Liver (tissue), 9 donors: ENCODE results near the gene TPX2. TPM values are rescaled to one million over a fixed set of nuclear protein-coding genes. Genes with fewer than 3 reads are reported as not detected.

Experiments
- DNase-seq: peaks from one replicate; pipeline ENCODE4 v3.0.0-alpha.2; 2017; ENCODE audit warnings: low spot score
- H3K27ac ChIP-seq, 2 donors: one replicate each; pipeline ENCODE4 v1.7.0; 2013; ENCODE audit warnings: inconsistent platforms in 2 of 2, low read length in 2 of 2, control low read depth in 1 of 2, low read depth in 1 of 2, mild to moderate bottlenecking in 1 of 2
- H3K27me3 ChIP-seq, 4 donors: one replicate each; pipeline versions ENCODE4 v1.6.1 to v1.7.0; 2013; ENCODE audit warnings: low read length in 3 of 4, inconsistent platforms in 1 of 4, mild to moderate bottlenecking in 1 of 4, moderate library complexity in 1 of 4; ENCODE audit not compliant: control insufficient read depth in 4 of 4, insufficient read depth in 4 of 4
- H3K36me3 ChIP-seq, 4 donors: one replicate each; pipeline versions ENCODE4 v1.6.1 to v1.7.0; 2013; ENCODE audit warnings: low read length in 3 of 4, mild to moderate bottlenecking in 3 of 4, low read depth in 1 of 4, moderate library complexity in 1 of 4; ENCODE audit not compliant: control insufficient read depth in 4 of 4, insufficient read depth in 3 of 4
- H3K4me1 ChIP-seq, 4 donors: one replicate each; pipeline versions ENCODE4 v1.6.1 to v1.7.0; 2013; ENCODE audit warnings: low read length in 3 of 4, mild to moderate bottlenecking in 3 of 4, moderate library complexity in 1 of 4; ENCODE audit not compliant: control insufficient read depth in 4 of 4, insufficient read depth in 4 of 4
- H3K4me3 ChIP-seq, 3 donors: one replicate each; pipeline versions ENCODE4 v1.6.1 to v1.7.0; 2013; ENCODE audit warnings: low read length in 3 of 3, control low read depth in 1 of 3, low read depth in 1 of 3, mild to moderate bottlenecking in 1 of 3
- H3K9ac ChIP-seq, 2 donors: one replicate each; pipeline ENCODE4 v1.7.0; 2013; ENCODE audit warnings: low read length in 2 of 2, mild to moderate bottlenecking in 2 of 2, moderate library complexity in 2 of 2, control low read depth in 1 of 2, low read depth in 1 of 2
- H3K9me3 ChIP-seq, 4 donors: one replicate each; pipeline versions ENCODE4 v1.6.1 to v1.7.0; 2013; ENCODE audit warnings: low read length in 3 of 4; ENCODE audit not compliant: control insufficient read depth in 4 of 4
- EGR1 ChIP-seq, 2 donors: IDR thresholded peaks; 2 replicates each; pipeline ENCODE4 v1.6.1; 2016 to 2018; ENCODE audit warnings: antibody characterized with exemption in 2 of 2, low read depth in 2 of 2
- FOXA1 ChIP-seq: IDR thresholded peaks from 2 replicates; pipeline ENCODE4 v1.6.1; 2016; ENCODE audit warnings: antibody characterized with exemption
- FOXA2 ChIP-seq: IDR thresholded peaks from 2 replicates; pipeline ENCODE4 v1.6.1; 2016; ENCODE audit warnings: antibody characterized with exemption
- GABPA ChIP-seq, 2 donors: IDR thresholded peaks in 1 of 2; conservative IDR thresholded peaks in 1 of 2; 2 replicates each; pipeline ENCODE4 v1.6.1; 2016; ENCODE audit warnings: antibody characterized with exemption in 2 of 2, mild to moderate bottlenecking in 1 of 2, moderate library complexity in 1 of 2
- HNF4A ChIP-seq, 2 donors: conservative IDR thresholded peaks; 2 replicates each; pipeline ENCODE4 v1.6.1; 2016; ENCODE audit warnings: antibody characterized with exemption in 2 of 2, mild to moderate bottlenecking in 2 of 2
- HNF4G ChIP-seq: IDR thresholded peaks from 2 replicates; pipeline ENCODE4 v1.6.1; 2016; ENCODE audit warnings: antibody characterized with exemption
- JUND ChIP-seq, 2 donors: IDR thresholded peaks; 2 replicates each; pipeline ENCODE4 v1.6.1; 2016; ENCODE audit warnings: antibody characterized with exemption in 2 of 2
- NR2F2 ChIP-seq: IDR thresholded peaks from 2 replicates; pipeline ENCODE4 v1.6.1; 2016; ENCODE audit warnings: antibody characterized with exemption
- RAD21 ChIP-seq, 2 donors: IDR thresholded peaks; 2 replicates each; pipeline ENCODE4 v1.6.1; 2016; ENCODE audit warnings: antibody characterized with exemption in 2 of 2, mild to moderate bottlenecking in 2 of 2
- RXRA ChIP-seq, 2 donors: IDR thresholded peaks; 2 replicates each; pipeline ENCODE4 v1.6.1; 2017 to 2018; ENCODE audit warnings: antibody characterized with exemption in 2 of 2, mild to moderate bottlenecking in 1 of 2
- SP1 ChIP-seq: IDR thresholded peaks from 2 replicates; pipeline ENCODE4 v1.6.1; 2018; ENCODE audit warnings: antibody characterized with exemption, mild to moderate bottlenecking
- YY1 ChIP-seq: IDR thresholded peaks from 2 replicates; pipeline ENCODE4 v1.6.1; 2016; ENCODE audit warnings: antibody characterized with exemption, mild to moderate bottlenecking
- WGBS: extraction: QIAGEN DNeasy Blood & Tissue Kit; methylation state at CpG from one replicate; pipeline ENCODE4 v1.1.7; 2013; 5-methylcytosine and 5-hydroxymethylcytosine counted together
- polyA plus RNA-seq, 2 donors: library from polyadenylated mRNA; stranded (reverse) in 1 of 2; unstranded in 1 of 2; fragments of 200-250 nt in 1 of 2; fragments of >200 nt in 1 of 2; fragmentation: Nextera tagmentation in 1 of 2; extraction: Ambion mirVana in 1 of 2; gene quantifications; one replicate each; pipeline versions ENCODE4 v1.2.1 to v1.2.3, GENCODE V29; 2013 to 2015
- total RNA-seq, 2 donors: library from RNA; depleted of rRNA; stranded (reverse); fragments of >200 nt; gene quantifications; one replicate each; pipeline ENCODE4 v1.2.3, GENCODE V29; 2014
- TF ChIP-seq, protein P1 (sequence below): IDR thresholded peaks from 2 replicates; pipeline ENCODE4 v1.6.1; 2016; ENCODE audit warnings: antibody characterized with exemption
- TF ChIP-seq, protein P2 (sequence below): fragments of 150-350 bp; IDR thresholded peaks from 2 replicates; pipeline ENCODE4 v1.5.1; 2017; ENCODE audit warnings: improper control_type of control experiment, low read depth, low read length; ENCODE audit not compliant: missing input control
- TF ChIP-seq, protein P3 (sequence below): IDR thresholded peaks from 2 replicates; pipeline ENCODE4 v1.6.1; 2016; ENCODE audit warnings: antibody characterized with exemption
- TF ChIP-seq, protein P4 (sequence below): IDR thresholded peaks from 2 replicates; pipeline ENCODE4 v1.6.1; 2016; ENCODE audit warnings: antibody characterized with exemption
- donor health status: healthy.
- donor health status: healthy.
- donor health status: healthy.
- donor health status: healthy.
- donor health status: healthy.

TPX2 gene
- total and polyA plus RNA-seq, 4 donors = 1.1 to 40.8 (median 2.4) TPM

DNA sequence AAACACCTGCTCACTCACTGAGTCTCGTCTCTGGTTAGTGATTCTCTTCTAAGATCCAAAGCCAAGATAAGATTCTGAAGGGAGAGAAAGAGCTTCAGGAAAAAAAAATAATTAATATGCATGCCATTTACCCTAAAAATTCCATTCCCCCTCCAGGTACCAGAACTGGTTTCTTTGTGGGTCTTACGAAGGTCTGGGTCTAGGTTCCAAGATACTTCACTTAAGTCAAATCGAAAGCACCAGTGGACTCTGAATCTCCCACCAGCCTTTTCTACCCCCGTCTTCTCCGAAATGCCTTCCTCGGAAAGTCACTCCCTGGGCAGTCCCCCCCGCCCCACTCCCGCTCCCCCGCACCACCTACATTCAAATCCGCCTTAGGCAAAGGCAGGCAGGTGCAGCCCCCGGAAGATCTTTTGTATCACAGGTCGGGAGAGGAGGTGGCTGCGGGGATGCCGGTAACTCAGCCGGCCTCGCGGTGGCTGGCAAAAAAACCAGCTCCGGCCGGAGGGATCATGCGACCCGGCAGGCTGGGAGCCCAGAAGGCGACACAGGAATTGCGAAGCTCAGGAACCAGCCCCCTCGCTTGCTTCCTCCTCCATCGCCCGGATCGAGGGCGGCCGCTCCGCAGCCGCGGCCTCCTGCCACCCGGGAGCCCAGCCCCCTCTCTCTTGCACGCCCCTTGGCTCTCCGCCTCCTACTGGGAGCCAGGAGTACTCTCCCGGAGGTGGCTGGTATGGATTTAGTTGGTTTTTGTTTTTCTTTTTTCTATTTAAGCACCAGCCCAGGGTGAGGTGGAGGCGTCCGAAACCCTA, 16.6 kb upstream of the TPX2 start, which contains the start of gene BCL2L1 (continued):
- TF ChIP-seq HNF4G (no peak), YY1 (no peak), RAD21 (IDR thresholded peaks at IDR 0.05) (peak; percentile 71 to 82)
- TF ChIP-seq, protein P1, sequence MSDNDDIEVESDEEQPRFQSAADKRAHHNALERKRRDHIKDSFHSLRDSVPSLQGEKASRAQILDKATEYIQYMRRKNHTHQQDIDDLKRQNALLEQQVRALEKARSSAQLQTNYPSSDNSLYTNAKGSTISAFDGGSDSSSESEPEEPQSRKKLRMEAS = peak; percentile 22

DNA sequence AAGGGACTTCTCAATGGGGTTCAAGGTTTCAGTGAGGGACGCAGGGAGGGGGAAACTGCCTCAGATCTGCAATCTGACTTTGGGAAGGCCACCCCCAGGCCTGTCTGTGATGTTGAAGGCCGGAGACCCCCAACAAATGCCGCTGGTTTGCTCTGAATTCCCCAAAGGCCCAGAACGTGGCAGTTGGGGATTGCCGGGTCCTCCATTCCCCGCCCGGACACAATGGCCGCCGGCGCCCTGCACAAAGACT, 16.1 kb upstream of the TPX2 start:
- WGBS = under 1% methylated on average over 10 of the region's 10 CpGs
- peak overlapping the region; percentile 92 to 93 for H3K9ac ChIP-seq
- H3K27ac ChIP-seq = peak overlapping the region; percentile 93 to 97
- H3K36me3 ChIP-seq = peaks cover 0 to 2% (median under 1%) of the 10 kb centered on the region in 4 donors
- peaks cover 3 to 40% (median 21%) of the 10 kb centered on the region in 4 donors for H3K4me1 ChIP-seq
- TF ChIP-seq RAD21 (IDR thresholded peaks at IDR 0.05) = no peak
- peak; percentile 95 for TF ChIP-seq YY1
- H3K4me3 ChIP-seq = peak overlapping the region; percentile 93 to 96 (median 93)
- H3K9me3 ChIP-seq = no peaks in the 10 kb centered on the region
- no peak for DNase-seq
- H3K27me3 ChIP-seq = no peaks in the 10 kb centered on the region

DNA sequence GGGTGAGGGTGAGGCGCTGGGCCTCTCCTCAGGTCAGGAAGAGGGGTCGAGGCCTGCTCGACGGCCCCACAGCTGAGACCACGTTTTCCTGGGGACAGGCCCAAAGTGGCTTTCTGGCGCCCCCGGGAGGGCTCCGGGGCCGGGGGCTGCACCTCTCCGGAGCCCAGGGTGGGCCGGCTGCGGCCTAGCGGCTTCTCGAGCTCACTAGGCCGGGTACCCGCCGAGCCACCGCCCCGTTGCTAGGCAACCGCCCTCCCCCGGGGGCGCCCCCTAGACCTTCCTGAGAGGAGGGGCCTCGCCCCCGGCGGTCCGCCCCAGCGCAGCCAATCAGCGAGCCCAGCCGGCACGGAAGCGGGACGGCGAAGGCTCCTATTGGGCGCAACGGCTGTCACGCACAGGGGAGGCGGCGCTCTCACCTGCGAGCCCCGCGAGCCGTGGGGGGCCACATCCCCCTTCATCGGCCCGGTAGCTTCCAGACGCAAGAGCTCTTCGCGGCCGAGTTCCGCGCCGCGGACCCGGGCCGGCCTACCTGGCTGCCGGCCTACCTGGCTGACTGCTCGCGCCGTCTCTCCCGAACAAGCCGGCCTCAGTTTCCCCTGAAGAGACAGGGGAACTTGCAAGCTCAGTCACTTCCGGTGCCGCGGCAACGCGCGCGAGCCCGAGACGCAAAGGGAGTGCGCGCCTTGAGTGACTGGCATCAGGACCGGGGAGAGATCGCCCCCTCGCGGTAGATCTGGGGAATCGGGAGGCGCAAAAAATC, 15.6 kb upstream of the TPX2 start:
- peak overlapping the region; percentile 93 to 96 (median 93) for H3K4me3 ChIP-seq
- peaks cover 0 to 37% (median 19%) of the 10 kb centered on the region in 4 donors for H3K4me1 ChIP-seq
- H3K27ac ChIP-seq = peak overlapping the region; percentile 93 to 97
- H3K27me3 ChIP-seq = no peaks in the 10 kb centered on the region
- H3K36me3 ChIP-seq = peaks cover 0 to 2% (median 0%) of the 10 kb centered on the region in 4 donors
- no peaks in the 10 kb centered on the region for H3K9me3 ChIP-seq
- peak; percentile 94 for TF ChIP-seq SP1
- TF ChIP-seq GABPA (IDR thresholded peaks at IDR 0.05 in 1 of 2, conservative IDR thresholded peaks at IDR 0.05 in 1 of 2) = peak; percentile 72 to 91
- TF ChIP-seq, protein P2, sequence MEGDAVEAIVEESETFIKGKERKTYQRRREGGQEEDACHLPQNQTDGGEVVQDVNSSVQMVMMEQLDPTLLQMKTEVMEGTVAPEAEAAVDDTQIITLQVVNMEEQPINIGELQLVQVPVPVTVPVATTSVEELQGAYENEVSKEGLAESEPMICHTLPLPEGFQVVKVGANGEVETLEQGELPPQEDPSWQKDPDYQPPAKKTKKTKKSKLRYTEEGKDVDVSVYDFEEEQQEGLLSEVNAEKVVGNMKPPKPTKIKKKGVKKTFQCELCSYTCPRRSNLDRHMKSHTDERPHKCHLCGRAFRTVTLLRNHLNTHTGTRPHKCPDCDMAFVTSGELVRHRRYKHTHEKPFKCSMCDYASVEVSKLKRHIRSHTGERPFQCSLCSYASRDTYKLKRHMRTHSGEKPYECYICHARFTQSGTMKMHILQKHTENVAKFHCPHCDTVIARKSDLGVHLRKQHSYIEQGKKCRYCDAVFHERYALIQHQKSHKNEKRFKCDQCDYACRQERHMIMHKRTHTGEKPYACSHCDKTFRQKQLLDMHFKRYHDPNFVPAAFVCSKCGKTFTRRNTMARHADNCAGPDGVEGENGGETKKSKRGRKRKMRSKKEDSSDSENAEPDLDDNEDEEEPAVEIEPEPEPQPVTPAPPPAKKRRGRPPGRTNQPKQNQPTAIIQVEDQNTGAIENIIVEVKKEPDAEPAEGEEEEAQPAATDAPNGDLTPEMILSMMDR = peak; percentile 99
- TF ChIP-seq RXRA (IDR thresholded peaks at IDR 0.05) = peak in 1 of 2 donors; percentile 39
- peak; percentile 100 for TF ChIP-seq RAD21 (IDR thresholded peaks at IDR 0.05)
- TF ChIP-seq JUND (IDR thresholded peaks at IDR 0.05) = no peak
- TF ChIP-seq, protein P3, sequence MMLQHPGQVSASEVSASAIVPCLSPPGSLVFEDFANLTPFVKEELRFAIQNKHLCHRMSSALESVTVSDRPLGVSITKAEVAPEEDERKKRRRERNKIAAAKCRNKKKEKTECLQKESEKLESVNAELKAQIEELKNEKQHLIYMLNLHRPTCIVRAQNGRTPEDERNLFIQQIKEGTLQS = no peak
- DNase-seq = peak; percentile 98
- peak overlapping the region; percentile 92 to 93 for H3K9ac ChIP-seq
- under 1% methylated on average over 77 of the region's 77 CpGs for WGBS

DNA sequence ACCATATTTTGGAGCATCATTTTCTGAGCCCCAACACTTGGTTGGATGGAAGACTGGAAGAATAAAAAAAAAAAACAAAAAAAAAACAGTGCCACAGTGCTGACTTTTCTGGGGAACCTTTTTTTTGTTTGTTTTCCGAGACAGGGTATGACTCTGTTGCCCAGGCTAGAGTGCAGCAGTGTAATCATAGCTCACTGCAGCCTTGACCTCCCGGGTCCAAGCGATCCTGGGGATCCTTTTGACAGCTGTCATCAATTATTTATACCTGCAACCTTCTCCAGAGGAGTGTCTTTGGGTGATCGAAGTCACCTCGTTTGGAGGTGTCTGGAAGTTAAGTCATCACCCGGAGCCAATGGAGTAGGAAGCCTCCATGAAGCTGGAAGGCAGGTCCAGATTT, 7.8 kb upstream of the TPX2 start:
- H3K27ac ChIP-seq = no peak overlapping the region
- no peaks in the 10 kb centered on the region for H3K36me3 ChIP-seq
- H3K9ac ChIP-seq = no peak overlapping the region
- no peaks in the 10 kb centered on the region for H3K27me3 ChIP-seq
- no peak overlapping the region for H3K4me3 ChIP-seq
- no peak for DNase-seq
- 81% methylated on average over 6 of the region's 6 CpGs for WGBS
- H3K4me1 ChIP-seq = no peaks in the 10 kb centered on the region
- no peaks in the 10 kb centered on the region for H3K9me3 ChIP-seq
- no peak for TF ChIP-seq JUND (IDR thresholded peaks at IDR 0.05)
- TF ChIP-seq, protein P3 = no peak
- TF ChIP-seq EGR1 (IDR thresholded peaks at IDR 0.05; ENCODE audit: low read depth in 2 of 2) = no peak
- TF ChIP-seq GABPA (IDR thresholded peaks at IDR 0.05 in 1 of 2, conservative IDR thresholded peaks at IDR 0.05 in 1 of 2) = no peak
- no peak for TF ChIP-seq FOXA2
- TF ChIP-seq RAD21 (IDR thresholded peaks at IDR 0.05) = no peak
- no peak for TF ChIP-seq SP1
- TF ChIP-seq NR2F2 = no peak
- no peak for TF ChIP-seq FOXA1
- TF ChIP-seq, protein P4, sequence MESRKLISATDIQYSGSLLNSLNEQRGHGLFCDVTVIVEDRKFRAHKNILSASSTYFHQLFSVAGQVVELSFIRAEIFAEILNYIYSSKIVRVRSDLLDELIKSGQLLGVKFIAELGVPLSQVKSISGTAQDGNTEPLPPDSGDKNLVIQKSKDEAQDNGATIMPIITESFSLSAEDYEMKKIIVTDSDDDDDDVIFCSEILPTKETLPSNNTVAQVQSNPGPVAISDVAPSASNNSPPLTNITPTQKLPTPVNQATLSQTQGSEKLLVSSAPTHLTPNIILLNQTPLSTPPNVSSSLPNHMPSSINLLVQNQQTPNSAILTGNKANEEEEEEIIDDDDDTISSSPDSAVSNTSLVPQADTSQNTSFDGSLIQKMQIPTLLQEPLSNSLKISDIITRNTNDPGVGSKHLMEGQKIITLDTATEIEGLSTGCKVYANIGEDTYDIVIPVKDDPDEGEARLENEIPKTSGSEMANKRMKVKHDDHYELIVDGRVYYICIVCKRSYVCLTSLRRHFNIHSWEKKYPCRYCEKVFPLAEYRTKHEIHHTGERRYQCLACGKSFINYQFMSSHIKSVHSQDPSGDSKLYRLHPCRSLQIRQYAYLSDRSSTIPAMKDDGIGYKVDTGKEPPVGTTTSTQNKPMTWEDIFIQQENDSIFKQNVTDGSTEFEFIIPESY = no peak
- TF ChIP-seq YY1 = no peak
- TF ChIP-seq, protein P2 = no peak
- TF ChIP-seq, protein P1 = no peak
- TF ChIP-seq HNF4A (conservative IDR thresholded peaks at IDR 0.05) = no peak
